ENCODE data around the gene GALNT3. TPM values are rescaled to one million over a fixed set of nuclear protein-coding genes. Genes with fewer than 3 reads are reported as not detected.
A peak's percentile ranks its signal among the peaks of the same experiment; 100 is the strongest.

The GALNT3 gene
- total RNA-seq, 4 donors from 2014 or later: 0.20 to 1.7 (median 0.56) TPM; not detected in 1

- Histone ChIP-seq H3K4me1 (no peaks in the 10 kb centered on the region), H3K9me3 (no peaks in the 10 kb centered on the region), H3K27ac (no peak overlapping the region), H3K27me3 (no peaks in the 10 kb centered on the region), H3K4me3 (no peak overlapping the region), H3K36me3 (no peaks in the 10 kb centered on the region)
- no peak for TF ChIP-seq POLR2A (IDR thresholded peaks at IDR 0.05)
- TF ChIP-seq CTCF (IDR thresholded peaks at IDR 0.05 in 4 of 5, conservative IDR thresholded peaks at IDR 0.05 in 1 of 5): no peak
- DNase-seq (no peak), ATAC-seq (no peak)
- in situ Hi-C loops (cut with MboI; ENCODE audit: low sequenced_read_pairs in 4 of 4): no loop called here
- intact Hi-C loops (cut with DNase I; ENCODE audit: low total_unique reads): no loop called here
These were observed 9.2 kb upstream of the GALNT3 start for GRCh38 chr2:165803123-165803760.

GRCh38 chr2:165801176-165801575, 7.1 kb upstream of the GALNT3 start:
- intact Hi-C loops (cut with DNase I; ENCODE audit: low total_unique reads) (no loop called here), in situ Hi-C loops (cut with MboI; ENCODE audit: low sequenced_read_pairs in 4 of 4) (no loop called here)
- Histone ChIP-seq H3K4me1 (no peaks in the 10 kb centered on the region), H3K36me3 (no peaks in the 10 kb centered on the region), H3K27ac (no peak overlapping the region), H3K27me3 (peaks cover 0 to 6% (median 0%) of the 10 kb centered on the region in 3 donors), H3K4me3 (no peak overlapping the region), H3K9me3 (no peaks in the 10 kb centered on the region)
- ATAC-seq (no peak), DNase-seq (no peak)
- no peak for TF ChIP-seq CTCF (IDR thresholded peaks at IDR 0.05 in 4 of 5, conservative IDR thresholded peaks at IDR 0.05 in 1 of 5)
- no peak for TF ChIP-seq POLR2A (IDR thresholded peaks at IDR 0.05)

GRCh38 chr2:165796819-165797530, 2.9 kb upstream of the GALNT3 start:
- no peak for DNase-seq
- H3K4me3 ChIP-seq: no peak overlapping the region
- TF ChIP-seq POLR2A (IDR thresholded peaks at IDR 0.05): no peak
- H3K4me1 ChIP-seq: peaks cover 0 to 14% of the 10 kb centered on the region in 2 donors
- no peak overlapping the region for H3K27ac ChIP-seq
- no peaks in the 10 kb centered on the region for H3K9me3 ChIP-seq
- in situ Hi-C loops (cut with MboI; ENCODE audit: low sequenced_read_pairs in 4 of 4) (no loop called here), intact Hi-C loops (cut with DNase I; ENCODE audit: low total_unique reads) (no loop called here)
- H3K36me3 ChIP-seq: no peaks in the 10 kb centered on the region
- H3K27me3 ChIP-seq: peaks cover 14 to 39% (median 27%) of the 10 kb centered on the region in 3 donors
- ATAC-seq: no peak

- intact Hi-C loops (cut with DNase I; ENCODE audit: low total_unique reads): no loop called here
- no peak overlapping the region for H3K27ac ChIP-seq
- in situ Hi-C loops (cut with MboI; ENCODE audit: low sequenced_read_pairs in 4 of 4): no loop called here
- ATAC-seq: no peak
- H3K27me3 ChIP-seq: peaks cover 14 to 43% (median 27%) of the 10 kb centered on the region in 3 donors
- no peak for DNase-seq
- no peaks in the 10 kb centered on the region for H3K9me3 ChIP-seq
- H3K4me1 ChIP-seq: peaks cover 0 to 14% of the 10 kb centered on the region in 2 donors
- no peak for TF ChIP-seq POLR2A (IDR thresholded peaks at IDR 0.05)
- no peak for TF ChIP-seq CTCF (IDR thresholded peaks at IDR 0.05 in 4 of 5, conservative IDR thresholded peaks at IDR 0.05 in 1 of 5)
- no peaks in the 10 kb centered on the region for H3K36me3 ChIP-seq
- no peak overlapping the region for H3K4me3 ChIP-seq
These were observed 2.1 kb upstream of the GALNT3 start for GRCh38 chr2:165796129-165796528.

GRCh38 chr2:165795011-165795410, 964 bp upstream of the GALNT3 start:
- intact Hi-C loops (cut with DNase I; ENCODE audit: low total_unique reads) (no loop called here), in situ Hi-C loops (cut with MboI; ENCODE audit: low sequenced_read_pairs in 4 of 4) (no loop called here)
- no peaks in the 10 kb centered on the region for H3K36me3 ChIP-seq
- no peak for ATAC-seq
- no peak overlapping the region for H3K27ac ChIP-seq
- DNase-seq: no peak
- no peak for TF ChIP-seq POLR2A (IDR thresholded peaks at IDR 0.05)
- TF ChIP-seq CTCF (IDR thresholded peaks at IDR 0.05 in 4 of 5, conservative IDR thresholded peaks at IDR 0.05 in 1 of 5): no peak
- no peaks in the 10 kb centered on the region for H3K9me3 ChIP-seq
- H3K27me3 ChIP-seq: peaks cover 14 to 44% (median 27%) of the 10 kb centered on the region in 3 donors
- peaks cover 0 to 14% of the 10 kb centered on the region in 2 donors for H3K4me1 ChIP-seq
- peak overlapping the region in 1 of 4 donors; percentile 44 for H3K4me3 ChIP-seq
